Panc1 (cell line): ENCODE measurements around the gene SPRY1. TPM values are rescaled to one million over a fixed set of nuclear protein-coding genes. Genes with fewer than 3 reads are reported as not detected.

ENCODE experiments used
- ATAC-seq: fragments of 200-7000 bp; cut with Tn5 transposase; 2 replicates; pipeline ENCODE4 v1.9.1; 2020; ENCODE audit warnings: mild to moderate bottlenecking, moderate library complexity
- BruUV-seq: library from RNA; stranded (reverse); fragments of 400-500 nt; replicated peaks from 2 replicates; lab custom pipeline; 2021; lab: Mats Ljungman, UMichigan
- CTCF ChIA-PET: fragments of 300-600 bp; sonication (Branson Sonifier 250); formaldehyde crosslinking; loops from one replicate; lab custom pipeline; 2022; ENCODE audit warnings: antibody characterized with exemption; lab: Charles Lee
- POLR2A ChIA-PET: fragments of 300-600 bp; sonication (Branson Sonifier 250); formaldehyde crosslinking; loops from one replicate; lab custom pipeline; 2022; ENCODE audit warnings: antibody characterized with exemption; lab: Charles Lee
- DNase-seq: peaks from one replicate; pipeline ENCODE4 v3.0.0-alpha.2; 2010; ENCODE audit warnings: low read depth, low spot score
- H3K27ac ChIP-seq: 2 replicates; pipeline ENCODE4 v1.5.1; 2011; ENCODE audit warnings: mild to moderate bottlenecking, low read length, inconsistent platforms
- H3K27me3 ChIP-seq: fragments of 200-500 bp; sonication (Bioruptor generic); 2 replicates; pipeline ENCODE4 v1.6.0; 2014; ENCODE audit warnings: low read length, inconsistent platforms; ENCODE audit not compliant: control insufficient read depth, insufficient read depth
- H3K36me3 ChIP-seq: fragments of 200-500 bp; sonication (Bioruptor generic); 2 replicates; pipeline ENCODE4 v1.5.1; 2014; ENCODE audit warnings: inconsistent platforms, mild to moderate bottlenecking, low read length, moderate library complexity; ENCODE audit not compliant: control insufficient read depth, insufficient read depth
- H3K4me1 ChIP-seq: 2 replicates; pipeline ENCODE4 v1.5.1; 2011; ENCODE audit warnings: inconsistent platforms, mild to moderate bottlenecking, low read length, moderate library complexity; ENCODE audit not compliant: control insufficient read depth, insufficient read depth
- H3K4me3 ChIP-seq, 2 experiments: 2 replicates each; pipeline ENCODE4 v1.5.1; 2011 to 2012; ENCODE audit warnings: low read depth in 2 of 2, low read length in 2 of 2, mild to moderate bottlenecking in 2 of 2, inconsistent platforms in 1 of 2, moderate library complexity in 1 of 2
- H3K9me3 ChIP-seq: fragments of 200-500 bp; sonication (Bioruptor generic); 2 replicates; pipeline ENCODE4 v1.5.1; 2014; ENCODE audit warnings: low read depth, mild to moderate bottlenecking, inconsistent platforms, low read length, moderate library complexity; ENCODE audit not compliant: control insufficient read depth, insufficient read depth
- POLR2AphosphoS5 ChIP-seq: IDR thresholded peaks from 2 replicates; pipeline ENCODE4 v1.6.1; 2012; ENCODE audit warnings: mild to moderate bottlenecking, low read depth, low read length, moderate library complexity
- SIN3A ChIP-seq: IDR thresholded peaks from 2 replicates; pipeline ENCODE4 v1.6.1; 2012; ENCODE audit warnings: low read depth, mild to moderate bottlenecking, low read length, moderate library complexity, borderline replicate concordance; ENCODE audit not compliant: insufficient read depth
- TCF7L2 ChIP-seq: IDR thresholded peaks from 2 replicates; pipeline ENCODE4 v1.6.1; 2011; ENCODE audit warnings: mild to moderate bottlenecking, low read depth, low read length, inconsistent platforms
- in situ Hi-C: cut with HindIII; loops from 2 replicates; pipeline ENCODE4 v1.10.0; 2016; ENCODE audit warnings: low sequenced_read_pairs, low pct_unique_long_range_greater_than_20kb
- intact Hi-C: fragments of 100-400 bp; cut with micrococcal nuclease; formaldehyde crosslinking; loops from one replicate; pipeline ENCODE4 v1.10.0; 2022; ENCODE audit not compliant: unreplicated experiment
- total RNA-seq: library from RNA; stranded (reverse); gene quantifications from one replicate; pipeline ENCODE4 v1.2.1, GENCODE V29; 2021; ENCODE audit not compliant: unreplicated experiment
- TF ChIP-seq, protein P1 (sequence below), 2 experiments: IDR thresholded peaks; 2 replicates each; pipeline ENCODE4 v1.6.1; 2011 to 2012; ENCODE audit warnings: low read depth in 2 of 2, control low read depth in 1 of 2, low read length in 1 of 2, mild to moderate bottlenecking in 1 of 2, moderate library complexity in 1 of 2; ENCODE audit not compliant: insufficient read depth in 1 of 2
- TF ChIP-seq, protein P2 (sequence below): fragments of 450-650 bp; IDR thresholded peaks from 2 replicates; pipeline ENCODE4 v1.5.1; 2017; ENCODE audit warnings: mild to moderate bottlenecking

SPRY1 gene
- total RNA-seq, 1 experiment from 2014 or later = 77.8 TPM

DNA sequence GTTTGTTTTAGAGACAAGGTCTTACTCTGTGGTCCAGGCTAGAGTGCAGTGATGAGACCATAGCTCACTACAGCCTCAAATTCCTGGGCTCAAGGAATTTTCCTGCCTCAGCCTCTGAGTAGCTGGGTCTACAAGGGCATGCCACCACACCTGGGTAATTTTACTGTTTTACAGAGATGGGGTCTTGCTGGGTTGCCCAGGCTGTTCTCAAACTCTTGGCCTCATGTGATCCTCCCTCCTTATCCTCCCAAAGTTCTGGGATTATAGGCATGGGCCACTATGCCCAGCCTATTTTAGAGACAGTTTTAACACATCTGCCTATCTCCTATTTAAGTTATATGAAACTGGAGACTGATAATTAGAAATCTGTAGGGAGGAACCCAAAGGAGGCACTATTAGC is 53.8 kb downstream of the SPRY1 start:
- CTCF ChIA-PET = interaction anchor here (0.6 kb wide), 1 partner anchor 321 kb away, joined by 3 read pairs; no protein-coding TSS in a partner anchor
- Histone ChIP-seq H3K4me1 (peaks cover 27% of the 10 kb centered on the region), H3K27ac (peak overlapping the region; percentile 99), H3K36me3 (no peaks in the 10 kb centered on the region), H3K27me3 (no peaks in the 10 kb centered on the region), H3K4me3 (no peak overlapping the region), H3K9me3 (no peaks in the 10 kb centered on the region)
- intact Hi-C loops (no loop called here), in situ Hi-C loops (no loop called here)
- ATAC-seq (peak; percentile 75), DNase-seq (no peak)
- TF ChIP-seq SIN3A = no peak
- TF ChIP-seq POLR2AphosphoS5 = no peak
- TF ChIP-seq, protein P1, sequence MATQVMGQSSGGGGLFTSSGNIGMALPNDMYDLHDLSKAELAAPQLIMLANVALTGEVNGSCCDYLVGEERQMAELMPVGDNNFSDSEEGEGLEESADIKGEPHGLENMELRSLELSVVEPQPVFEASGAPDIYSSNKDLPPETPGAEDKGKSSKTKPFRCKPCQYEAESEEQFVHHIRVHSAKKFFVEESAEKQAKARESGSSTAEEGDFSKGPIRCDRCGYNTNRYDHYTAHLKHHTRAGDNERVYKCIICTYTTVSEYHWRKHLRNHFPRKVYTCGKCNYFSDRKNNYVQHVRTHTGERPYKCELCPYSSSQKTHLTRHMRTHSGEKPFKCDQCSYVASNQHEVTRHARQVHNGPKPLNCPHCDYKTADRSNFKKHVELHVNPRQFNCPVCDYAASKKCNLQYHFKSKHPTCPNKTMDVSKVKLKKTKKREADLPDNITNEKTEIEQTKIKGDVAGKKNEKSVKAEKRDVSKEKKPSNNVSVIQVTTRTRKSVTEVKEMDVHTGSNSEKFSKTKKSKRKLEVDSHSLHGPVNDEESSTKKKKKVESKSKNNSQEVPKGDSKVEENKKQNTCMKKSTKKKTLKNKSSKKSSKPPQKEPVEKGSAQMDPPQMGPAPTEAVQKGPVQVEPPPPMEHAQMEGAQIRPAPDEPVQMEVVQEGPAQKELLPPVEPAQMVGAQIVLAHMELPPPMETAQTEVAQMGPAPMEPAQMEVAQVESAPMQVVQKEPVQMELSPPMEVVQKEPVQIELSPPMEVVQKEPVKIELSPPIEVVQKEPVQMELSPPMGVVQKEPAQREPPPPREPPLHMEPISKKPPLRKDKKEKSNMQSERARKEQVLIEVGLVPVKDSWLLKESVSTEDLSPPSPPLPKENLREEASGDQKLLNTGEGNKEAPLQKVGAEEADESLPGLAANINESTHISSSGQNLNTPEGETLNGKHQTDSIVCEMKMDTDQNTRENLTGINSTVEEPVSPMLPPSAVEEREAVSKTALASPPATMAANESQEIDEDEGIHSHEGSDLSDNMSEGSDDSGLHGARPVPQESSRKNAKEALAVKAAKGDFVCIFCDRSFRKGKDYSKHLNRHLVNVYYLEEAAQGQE (IDR thresholded peaks at IDR 0.05; ENCODE audit: insufficient read depth in 1 of 2, low read depth in 2 of 2, low read length in 1 of 2) = no peak
- TF ChIP-seq, protein P2, sequence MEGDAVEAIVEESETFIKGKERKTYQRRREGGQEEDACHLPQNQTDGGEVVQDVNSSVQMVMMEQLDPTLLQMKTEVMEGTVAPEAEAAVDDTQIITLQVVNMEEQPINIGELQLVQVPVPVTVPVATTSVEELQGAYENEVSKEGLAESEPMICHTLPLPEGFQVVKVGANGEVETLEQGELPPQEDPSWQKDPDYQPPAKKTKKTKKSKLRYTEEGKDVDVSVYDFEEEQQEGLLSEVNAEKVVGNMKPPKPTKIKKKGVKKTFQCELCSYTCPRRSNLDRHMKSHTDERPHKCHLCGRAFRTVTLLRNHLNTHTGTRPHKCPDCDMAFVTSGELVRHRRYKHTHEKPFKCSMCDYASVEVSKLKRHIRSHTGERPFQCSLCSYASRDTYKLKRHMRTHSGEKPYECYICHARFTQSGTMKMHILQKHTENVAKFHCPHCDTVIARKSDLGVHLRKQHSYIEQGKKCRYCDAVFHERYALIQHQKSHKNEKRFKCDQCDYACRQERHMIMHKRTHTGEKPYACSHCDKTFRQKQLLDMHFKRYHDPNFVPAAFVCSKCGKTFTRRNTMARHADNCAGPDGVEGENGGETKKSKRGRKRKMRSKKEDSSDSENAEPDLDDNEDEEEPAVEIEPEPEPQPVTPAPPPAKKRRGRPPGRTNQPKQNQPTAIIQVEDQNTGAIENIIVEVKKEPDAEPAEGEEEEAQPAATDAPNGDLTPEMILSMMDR = no peak
- TF ChIP-seq TCF7L2 = no peak
- POLR2A ChIA-PET = interaction anchor here (1.2 kb wide), 1 partner anchor 55 kb away, joined by 4 read pairs; no protein-coding TSS in a partner anchor
- no TSS peak for BruUV-seq

DNA sequence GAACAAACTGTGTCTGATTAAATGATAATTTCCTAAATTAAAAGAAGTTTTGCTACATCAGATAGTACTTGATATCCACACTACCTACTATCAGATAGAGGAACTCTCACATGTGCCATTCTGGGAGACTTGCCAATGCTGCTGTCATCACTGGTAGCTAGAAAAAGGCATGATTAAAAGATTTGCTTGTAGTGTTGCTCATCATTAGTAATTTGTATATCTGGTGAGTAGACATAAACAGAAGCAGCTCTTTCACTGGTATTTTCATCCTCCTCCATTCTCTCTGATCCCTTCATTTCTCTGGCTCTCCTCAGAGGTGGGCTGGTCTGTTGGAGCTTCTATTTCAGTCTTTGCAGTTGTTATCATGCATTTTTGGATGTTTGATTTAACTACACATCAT is 56.0 kb downstream of the SPRY1 start:
- DNase-seq = peak; percentile 87
- no TSS peak for BruUV-seq
- Histone ChIP-seq H3K27me3 (no peaks in the 10 kb centered on the region), H3K4me3 (no peak overlapping the region), H3K9me3 (no peaks in the 10 kb centered on the region), H3K27ac (peak overlapping the region; percentile 84), H3K4me1 (peaks cover 25% of the 10 kb centered on the region), H3K36me3 (no peaks in the 10 kb centered on the region)
- POLR2A ChIA-PET = no interaction called here
- TF ChIP-seq TCF7L2 (no peak), POLR2AphosphoS5 (no peak), SIN3A (no peak)
- TF ChIP-seq, protein P2 = no peak
- TF ChIP-seq, protein P1 (IDR thresholded peaks at IDR 0.05; ENCODE audit: insufficient read depth in 1 of 2, low read depth in 2 of 2, low read length in 1 of 2) = no peak
- in situ Hi-C loops = no loop called here
- intact Hi-C loops = no loop called here
- CTCF ChIA-PET = no interaction called here
- no peak for ATAC-seq
